ENCODE results near the gene C2CD4C. TPM values are rescaled to one million over a fixed set of nuclear protein-coding genes. Genes with fewer than 3 reads are reported as not detected.
"Not testable (repeated sequence)": the region's sequence is repeated elsewhere in the genome, so short reads cannot be mapped to it uniquely, and the experiment has no call there.

The C2CD4C gene
- polyA plus RNA-seq, 3 donors: 2.0 to 3.9 (median 2.5) TPM

DNA sequence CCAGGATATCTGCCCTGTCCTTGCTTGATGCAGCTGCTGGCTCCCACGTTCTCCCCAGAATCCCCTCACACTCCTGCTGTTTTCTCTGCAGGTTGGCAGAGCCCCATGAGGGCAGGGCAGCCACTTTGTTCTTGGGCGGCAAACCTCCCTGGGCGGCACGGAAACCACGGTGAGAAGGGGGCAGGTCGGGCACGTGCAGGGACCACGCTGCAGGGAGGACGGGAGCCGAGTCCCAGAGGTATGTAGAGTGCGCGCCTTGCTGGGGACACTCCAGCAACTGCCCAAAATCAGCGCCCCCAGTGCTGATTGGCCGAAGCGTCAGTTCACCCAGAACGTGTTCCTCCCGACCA, 34.1 kb downstream of the C2CD4C start:
- DNase-seq (ENCODE audit: extremely low read depth in 1 of 11, low read depth in 9 of 11, low spot score in 4 of 11): no peak

DNA sequence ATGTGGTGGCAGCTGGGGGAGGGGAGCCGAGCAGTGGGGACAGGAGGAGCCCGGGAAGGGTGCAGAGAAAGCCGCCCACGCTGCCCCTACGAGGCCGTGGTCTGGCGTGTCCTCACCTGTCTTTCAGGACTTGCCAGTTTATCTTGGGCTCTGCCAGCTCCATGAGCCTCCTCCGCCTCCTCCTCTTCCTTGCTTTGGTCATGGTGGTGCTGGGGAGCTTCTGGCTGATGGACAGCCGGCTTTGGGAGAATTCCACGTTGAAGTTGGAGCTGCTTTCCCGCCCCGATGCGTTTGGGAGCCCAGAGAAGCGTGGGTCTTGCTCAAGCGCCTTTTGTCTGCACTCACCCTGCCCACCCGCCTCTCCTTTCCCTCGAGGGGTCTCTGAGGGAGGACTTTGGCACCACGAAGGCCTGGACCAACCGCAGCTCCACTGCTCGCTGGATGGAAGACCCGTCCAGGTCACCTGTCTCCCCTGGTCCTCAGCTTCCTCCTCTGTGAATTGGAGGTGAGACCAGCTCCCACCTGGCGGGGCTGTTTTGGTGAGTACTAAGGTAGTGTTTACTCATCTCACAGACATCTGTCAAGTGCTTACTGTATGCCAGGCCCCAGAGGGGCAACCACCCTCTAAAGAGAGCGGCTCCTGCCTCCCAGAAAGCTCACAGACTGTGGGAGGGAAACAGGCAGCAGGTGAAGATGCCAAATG, 34.6 kb downstream of the C2CD4C start:
- no peak for DNase-seq (ENCODE audit: extremely low read depth in 1 of 11, low read depth in 9 of 11, low spot score in 4 of 11)

DNA sequence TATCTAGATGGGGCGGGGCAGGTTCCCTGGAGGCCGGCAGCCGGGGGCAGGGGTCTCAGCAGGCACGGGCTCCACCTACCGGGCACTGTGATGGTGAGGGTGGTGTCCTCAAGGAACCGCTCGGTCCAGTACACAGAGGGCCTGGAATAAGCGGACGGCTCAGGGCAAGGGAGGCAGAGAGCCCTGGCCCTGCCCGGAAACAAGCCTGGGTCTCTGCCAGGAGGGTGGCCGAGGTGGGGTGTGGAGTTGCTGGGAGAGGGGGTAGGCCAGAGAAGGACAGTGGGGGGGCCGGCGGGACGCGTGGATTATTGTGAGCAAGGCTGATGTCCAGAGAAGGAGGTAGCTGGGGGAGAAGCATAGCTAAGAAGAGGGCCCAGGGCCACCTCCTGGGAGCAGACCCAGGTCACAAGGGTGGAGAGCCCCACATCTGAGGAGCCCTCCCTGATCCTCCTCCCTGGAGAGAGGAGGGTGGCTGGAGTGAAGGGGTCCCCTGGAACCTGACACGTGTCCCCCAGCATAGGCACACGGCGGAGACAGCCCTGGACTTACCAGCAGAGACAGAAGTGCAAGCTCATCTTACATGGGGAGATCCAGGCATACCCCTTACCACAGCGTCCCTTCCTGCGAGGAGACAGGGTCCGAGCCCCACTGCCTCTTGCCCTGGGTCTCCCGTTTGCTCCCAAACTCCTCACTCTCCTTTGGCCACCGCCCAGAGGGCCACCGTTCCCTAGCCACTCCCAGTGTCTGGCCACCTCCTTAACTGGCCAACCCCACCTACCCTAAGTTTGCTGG, 35.4 kb downstream of the C2CD4C start:
- DNase-seq (ENCODE audit: extremely low read depth in 1 of 11, low read depth in 9 of 11, low spot score in 4 of 11): no peak

GRCh38 chr19:372306-372890, 36.5 kb downstream of the C2CD4C start:
- DNase-seq (ENCODE audit: extremely low read depth in 1 of 11, low read depth in 9 of 11, low spot score in 4 of 11): no peak

DNA sequence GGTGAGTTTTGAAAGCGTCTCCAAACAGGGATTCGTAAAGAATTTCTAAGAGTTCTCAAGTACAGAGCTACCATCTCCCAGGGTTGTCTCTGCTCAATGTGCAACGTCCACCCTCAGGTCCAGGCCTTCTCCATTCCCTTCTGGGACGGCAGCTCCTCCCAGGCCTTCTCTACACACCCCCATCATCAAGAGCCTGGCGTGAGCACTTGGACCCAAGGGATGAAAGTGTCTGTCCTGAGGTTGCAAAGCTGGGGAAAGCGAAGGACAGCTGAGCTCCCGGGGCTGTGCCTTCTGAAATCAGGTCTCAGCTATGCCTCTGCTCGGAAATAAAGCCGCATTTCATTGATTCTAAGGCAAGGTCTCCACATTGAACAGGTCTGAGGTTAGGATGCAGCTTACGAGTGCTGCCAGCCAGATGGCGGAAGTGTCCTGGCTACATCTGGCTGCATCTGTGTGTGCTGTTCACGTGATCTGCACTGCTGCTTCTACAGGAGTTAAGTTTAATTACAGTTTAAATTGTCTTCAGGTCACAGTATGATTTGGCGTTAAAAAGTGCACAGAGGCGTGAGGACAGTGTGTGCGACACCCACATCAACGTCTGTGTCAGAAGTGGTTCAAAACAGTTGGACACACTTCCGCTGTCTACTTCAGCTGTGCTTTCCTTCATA, 37.3 kb downstream of the C2CD4C start:
- no peak for DNase-seq (ENCODE audit: extremely low read depth in 1 of 11, low read depth in 9 of 11, low spot score in 4 of 11)

DNA sequence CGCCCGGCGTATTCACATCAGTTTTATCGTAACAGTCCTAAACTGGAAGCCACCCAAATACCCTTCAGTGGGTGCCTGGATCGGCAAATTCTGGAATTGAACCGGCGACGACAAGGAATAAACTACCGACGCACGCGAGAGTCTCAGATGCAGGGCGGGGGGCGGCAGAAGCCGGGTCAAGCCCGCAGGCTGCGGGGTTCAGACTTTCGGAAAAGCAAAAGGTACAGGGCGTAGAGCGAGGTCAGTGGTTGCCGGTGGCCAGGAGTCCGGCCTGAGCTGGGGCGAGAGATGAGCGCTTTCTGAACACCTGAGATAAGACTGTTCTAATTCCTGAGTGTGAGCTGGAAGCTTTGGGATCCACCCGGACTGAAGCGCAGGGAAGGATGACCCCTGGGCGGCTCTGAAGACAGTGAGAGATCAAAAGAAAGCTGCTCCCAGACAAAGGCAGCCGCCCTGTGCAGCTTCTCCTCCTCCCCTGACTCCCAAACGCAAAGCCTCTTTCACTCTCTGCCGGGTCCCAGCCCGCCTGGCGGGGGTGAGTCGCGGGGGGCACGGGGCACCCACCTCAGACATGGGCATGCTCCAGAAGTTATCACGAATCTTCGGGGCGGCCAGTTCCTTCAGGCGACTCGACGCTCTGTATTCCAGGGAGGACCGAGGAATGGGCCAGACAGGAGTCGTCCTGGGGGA, 38.2 kb downstream of the C2CD4C start:
- DNase-seq (ENCODE audit: extremely low read depth in 1 of 11, low read depth in 9 of 11, low spot score in 4 of 11): no peak

GRCh38 chr19:369876-370275, 39.1 kb downstream of the C2CD4C start:
- no peak for DNase-seq (ENCODE audit: extremely low read depth in 1 of 11, low read depth in 9 of 11, low spot score in 4 of 11)

DNA sequence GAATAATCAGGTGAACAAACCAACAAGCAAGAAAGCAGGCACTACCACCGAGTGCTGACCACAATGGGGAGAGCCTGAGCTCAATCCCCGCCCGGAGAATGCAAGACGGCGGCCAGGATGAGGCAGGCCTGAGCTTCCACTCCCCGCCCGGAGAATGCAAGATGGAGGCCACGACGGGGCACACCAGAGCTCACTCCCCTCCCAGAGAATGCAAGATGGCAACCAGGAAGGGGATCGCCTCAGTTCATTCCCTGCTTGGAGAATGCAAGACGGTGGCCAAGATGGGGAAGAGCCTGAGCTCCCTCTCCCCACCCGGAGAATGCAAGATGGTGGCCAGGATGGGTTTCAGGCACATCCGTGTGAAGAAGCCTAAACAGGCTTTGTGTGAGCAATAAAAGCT, 39.7 kb downstream of the C2CD4C start:
- DNase-seq (ENCODE audit: extremely low read depth in 1 of 11, low read depth in 9 of 11, low spot score in 4 of 11): no peak

GRCh38 chr19:368630-369024, 40.3 kb downstream of the C2CD4C start:
- no peak for DNase-seq (ENCODE audit: extremely low read depth in 1 of 11, low read depth in 9 of 11, low spot score in 4 of 11)

- DNase-seq (ENCODE audit: extremely low read depth in 1 of 11, low read depth in 9 of 11, low spot score in 4 of 11): no peak
These were observed 40.9 kb downstream of the C2CD4C start for GRCh38 chr19:367963-368629.

- no peak for DNase-seq (ENCODE audit: extremely low read depth in 1 of 11, low read depth in 9 of 11, low spot score in 4 of 11)
These were observed 41.4 kb downstream of the C2CD4C start for GRCh38 chr19:367561-367960.

- no peak for DNase-seq (ENCODE audit: extremely low read depth in 1 of 11, low read depth in 9 of 11, low spot score in 4 of 11)
These were observed 42.0 kb downstream of the C2CD4C start for GRCh38 chr19:366951-367350.

DNA sequence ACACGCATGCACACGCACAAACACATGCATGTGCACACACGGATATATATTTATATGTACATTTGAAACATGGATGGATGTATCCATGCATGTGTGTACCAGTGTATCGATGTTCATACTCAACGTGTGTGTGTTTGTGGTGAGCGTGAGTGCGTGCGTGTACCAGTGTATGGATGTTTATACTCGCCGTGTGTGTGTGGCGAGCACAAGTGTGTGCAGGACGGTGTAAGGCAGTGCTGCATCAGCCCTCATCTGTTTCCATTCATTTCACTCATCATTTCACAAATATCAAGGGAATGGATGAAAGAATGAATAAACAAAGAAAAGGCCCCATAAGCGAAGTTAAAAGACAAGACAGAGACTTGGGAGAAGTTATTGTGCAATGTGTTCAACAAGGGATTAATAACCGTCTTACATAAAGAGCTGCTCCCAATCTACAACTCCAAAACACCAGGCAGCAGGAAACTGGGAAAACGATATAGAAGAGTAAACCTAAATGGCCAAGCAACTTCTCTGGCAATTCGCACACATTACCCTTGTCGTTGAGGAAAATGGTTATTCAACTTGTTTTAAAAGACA, 42.7 kb downstream of the C2CD4C start:
- DNase-seq (ENCODE audit: extremely low read depth in 1 of 11, low read depth in 9 of 11, low spot score in 4 of 11): no peak

- no peak for DNase-seq (ENCODE audit: extremely low read depth in 1 of 11, low read depth in 9 of 11, low spot score in 4 of 11)
These were observed 44.3 kb downstream of the C2CD4C start for GRCh38 chr19:364496-365287.

GRCh38 chr19:362683-363082, 46.3 kb downstream of the C2CD4C start:
- DNase-seq (ENCODE audit: extremely low read depth in 1 of 11, low read depth in 9 of 11, low spot score in 4 of 11): no peak

- DNase-seq (ENCODE audit: extremely low read depth in 1 of 11, low read depth in 9 of 11, low spot score in 4 of 11): no peak
These were observed 46.8 kb downstream of the C2CD4C start for GRCh38 chr19:362154-362553.

DNA sequence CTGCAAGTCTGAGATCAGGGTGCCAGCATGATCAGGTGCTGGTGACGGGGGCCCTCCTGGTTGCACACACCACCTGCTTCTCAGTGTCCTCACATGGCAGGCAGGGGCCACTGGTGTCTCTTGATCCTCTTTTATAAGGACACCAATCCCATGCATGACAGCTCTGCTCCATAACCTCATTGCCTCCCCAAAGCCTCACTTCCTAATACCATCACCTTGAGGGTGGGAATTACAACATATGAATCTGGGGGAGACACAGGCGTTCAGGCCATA, 49.4 kb downstream of the C2CD4C start:
- DNase-seq (ENCODE audit: extremely low read depth in 1 of 11, low read depth in 9 of 11, low spot score in 4 of 11): no peak

GRCh38 chr19:355536-355935, 53.4 kb downstream of the C2CD4C start:
- not testable (repeated sequence) for DNase-seq (ENCODE audit: extremely low read depth in 1 of 11, low read depth in 9 of 11, low spot score in 4 of 11)

Measured in renal cortex interstitium (tissue), 11 donors.